ENCODE measurements around the gene HLCS.
"Not testable (repeated sequence)": the region's sequence is repeated elsewhere in the genome, so short reads cannot be mapped to it uniquely, and the experiment has no call there.

The HLCS gene

GRCh38 chr21:36964398-36964797 is 2.1 kb downstream of the HLCS start:
- H3K27ac ChIP-seq = no peak overlapping the region
- peaks cover 67% of the 10 kb centered on the region for H3K27me3 ChIP-seq
- no peak overlapping the region for H3K4me3 ChIP-seq (ENCODE audit: low read depth in 1 of 2, low read length in 1 of 2)
- no peaks in the 10 kb centered on the region for H3K9me3 ChIP-seq
- no peaks in the 10 kb centered on the region for H3K36me3 ChIP-seq
- H3K4me1 ChIP-seq (ENCODE audit: control insufficient read depth in 1 of 2, insufficient read depth in 1 of 2, low read depth in 1 of 2, low read length in 1 of 2) = peaks cover 4% of the 10 kb centered on the region in 2 experiments
- TF ChIP-seq CTCF (IDR thresholded peaks at IDR 0.05) = no peak

- H3K27me3 ChIP-seq = peaks cover 45% of the 10 kb centered on the region
- H3K4me3 ChIP-seq (ENCODE audit: low read depth in 1 of 2, low read length in 1 of 2) = no peak overlapping the region
- no peak overlapping the region for H3K27ac ChIP-seq
Measured at GRCh38 chr21:36962098-36962780, 4.2 kb downstream of the HLCS start.

GRCh38 chr21:36960676-36961284 is 5.7 kb downstream of the HLCS start:
- Histone ChIP-seq H3K4me1 (ENCODE audit: control insufficient read depth in 1 of 2, insufficient read depth in 1 of 2, low read depth in 1 of 2, low read length in 1 of 2) (peaks cover 0 to under 1% of the 10 kb centered on the region in 2 experiments), H3K9me3 (no peaks in the 10 kb centered on the region), H3K36me3 (no peaks in the 10 kb centered on the region), H3K4me3 (ENCODE audit: low read depth in 1 of 2, low read length in 1 of 2) (no peak overlapping the region), H3K27me3 (peaks cover 31% of the 10 kb centered on the region), H3K27ac (no peak overlapping the region)
- TF ChIP-seq CTCF (IDR thresholded peaks at IDR 0.05) = no peak

More at GRCh38 chr21:36962098-36962780, 4.2 kb downstream of the HLCS start:
- no peak for TF ChIP-seq CTCF (IDR thresholded peaks at IDR 0.05)
- H3K4me1 ChIP-seq (ENCODE audit: control insufficient read depth in 1 of 2, insufficient read depth in 1 of 2, low read depth in 1 of 2, low read length in 1 of 2) = peaks cover 4% of the 10 kb centered on the region in 2 experiments
- H3K9me3 ChIP-seq = no peaks in the 10 kb centered on the region
- H3K36me3 ChIP-seq = no peaks in the 10 kb centered on the region

GRCh38 chr21:36959020-36959835 is 7.2 kb downstream of the HLCS start:
- peaks cover 15% of the 10 kb centered on the region for H3K27me3 ChIP-seq
- no peaks in the 10 kb centered on the region for H3K4me1 ChIP-seq (ENCODE audit: control insufficient read depth in 1 of 2, insufficient read depth in 1 of 2, low read depth in 1 of 2, low read length in 1 of 2)
- no peaks in the 10 kb centered on the region for H3K36me3 ChIP-seq
- TF ChIP-seq CTCF (IDR thresholded peaks at IDR 0.05) = no peak
- H3K27ac ChIP-seq = no peak overlapping the region
- H3K9me3 ChIP-seq = no peaks in the 10 kb centered on the region
- no peak overlapping the region for H3K4me3 ChIP-seq (ENCODE audit: low read depth in 1 of 2, low read length in 1 of 2)

GRCh38 chr21:36955783-36956182 is 10.7 kb downstream of the HLCS start:
- TF ChIP-seq CTCF (IDR thresholded peaks at IDR 0.05) = no peak
- no peak overlapping the region for H3K27ac ChIP-seq
- H3K4me3 ChIP-seq (ENCODE audit: low read depth in 1 of 2, low read length in 1 of 2) = no peak overlapping the region
- H3K36me3 ChIP-seq = no peaks in the 10 kb centered on the region
- no peaks in the 10 kb centered on the region for H3K9me3 ChIP-seq
- H3K27me3 ChIP-seq = no peaks in the 10 kb centered on the region
- H3K4me1 ChIP-seq (ENCODE audit: control insufficient read depth in 1 of 2, insufficient read depth in 1 of 2, low read depth in 1 of 2, low read length in 1 of 2) = no peaks in the 10 kb centered on the region

- not testable (repeated sequence) for H3K4me3 ChIP-seq (ENCODE audit: low read depth in 1 of 2, low read length in 1 of 2); H3K4me1 ChIP-seq (ENCODE audit: control insufficient read depth in 1 of 2, insufficient read depth in 1 of 2, low read depth in 1 of 2, low read length in 1 of 2); H3K9me3 ChIP-seq; H3K36me3 ChIP-seq; H3K27me3 ChIP-seq; H3K27ac ChIP-seq
Measured at GRCh38 chr21:36952331-36952730, 14.1 kb downstream of the HLCS start.
